ENCODE measurements around the gene RBM3. TPM values are rescaled to one million over a fixed set of nuclear protein-coding genes. Genes with fewer than 3 reads are reported as not detected.

RBM3 gene
- total and polyA plus RNA-seq, 2 of the 8 experiments (the other 6 are each of a cell fraction or from before 2014, with no cell fraction given), result 99.6 to 164 TPM

- Histone ChIP-seq H2BK5ac (ENCODE audit: low read depth, low read length) (no peak overlapping the region), H3K9me3 (ENCODE audit: insufficient read depth in 2 of 2, low read depth in 1 of 2, low read length in 1 of 2) (no peaks in the 10 kb centered on the region), H4K8ac (ENCODE audit: extremely low read depth, insufficient read depth, low read length) (no peak overlapping the region), H3K4me1 (replicated peaks in 1 of 4; ENCODE audit: control insufficient read depth in 3 of 4, insufficient read depth in 4 of 4, low read length in 3 of 4) (no peaks in the 10 kb centered on the region), H2AFZ (ENCODE audit: low read length) (no peak overlapping the region), H2BK120ac (replicated peaks; ENCODE audit: low read depth, low read length) (no peak overlapping the region), H3K27ac (ENCODE audit: low read depth, low read length) (no peak overlapping the region), H2BK20ac (ENCODE audit: low read length) (no peak overlapping the region), H3K4me2 (ENCODE audit: insufficient read depth in 1 of 2, low read depth in 2 of 2, low read length in 2 of 2) (no peak overlapping the region), H3K36me3 (ENCODE audit: control insufficient read depth in 2 of 4, insufficient read depth in 4 of 4, low read length in 3 of 4) (no peaks in the 10 kb centered on the region; a peak in 1 of 8 replicates), H3K4me3 (ENCODE audit: extremely low read depth in 1 of 4, insufficient read depth in 2 of 4, low read depth in 3 of 4, low read length in 4 of 4) (no peak overlapping the region), H3K14ac (ENCODE audit: insufficient read length) (no peak overlapping the region), H4K91ac (replicated peaks; ENCODE audit: insufficient read length, low read length) (no peak overlapping the region), H2BK15ac (ENCODE audit: low read length) (no peak overlapping the region), H4K20me1 (replicated peaks in 1 of 2; ENCODE audit: control insufficient read depth in 1 of 2, insufficient read depth in 2 of 2, low read length in 2 of 2) (no peaks in the 10 kb centered on the region), H3K9ac (replicated peaks in 1 of 4; ENCODE audit: extremely low read depth in 1 of 4, low read depth in 3 of 4, low read length in 3 of 4) (no peak overlapping the region), H3K79me1 (ENCODE audit: low read depth, low read length) (no peaks in the 10 kb centered on the region), H3K23ac (ENCODE audit: insufficient read length) (no peak overlapping the region), H3K56ac (replicated peaks; ENCODE audit: insufficient read length, low read depth, low read length) (no peak overlapping the region), H2BK12ac (ENCODE audit: low read depth, low read length) (no peak overlapping the region), H3K4ac (replicated peaks; ENCODE audit: insufficient read length, low read depth, low read length) (no peak overlapping the region), H3K27me3 (replicated peaks in 1 of 4; ENCODE audit: control insufficient read depth in 3 of 4, extremely low read depth in 1 of 4, insufficient read depth in 3 of 4, low read length in 3 of 4) (no peaks in the 10 kb centered on the region), H3K18ac (ENCODE audit: extremely low read depth, low read length) (no peak overlapping the region), H3K79me2 (ENCODE audit: control insufficient read depth in 1 of 2, insufficient read depth in 2 of 2, low read length in 2 of 2) (no peaks in the 10 kb centered on the region), H4K5ac (ENCODE audit: insufficient read length, low read depth, low read length) (no peak overlapping the region), H3K23me2 (ENCODE audit: low read depth, low read length) (no peaks in the 10 kb centered on the region; the same call in 1 of the 2 replicates), H2AK5ac (ENCODE audit: low read depth, low read length) (no peak overlapping the region)
- ChIA-PET POLR2A (ENCODE audit: partially characterized antibody) (interaction anchor here (0.9 to 6.7 kb wide), 3 partner anchors 10 to 16 kb away, joined by 3 to 27 read pairs (median 13); partner anchors contain the start of gene RBM3), CTCF (ENCODE audit: partially characterized antibody) (interaction anchor here (1.4 kb wide), 1 partner anchor 15 kb away, joined by 3 read pairs; no protein-coding TSS in a partner anchor)
- DNase-seq (ENCODE audit: low read depth in 1 of 2, low spot score in 2 of 2) (no peak), FAIRE-seq (no peak)
- WGBS, 2 experiments (ENCODE audit: extremely low coverage in 1 of 2, insufficient coverage in 1 of 2, insufficient read length in 1 of 2, insufficient replicate concordance in 2 of 2, low coverage in 1 of 2, low lambda C conversion rate in 2 of 2, missing lambda C conversion rate in 1 of 2), result 89% methylated on average over 9 of the region's 9 CpGs; no CpG with 5 or more reads in 1 of the 2 experiments
- TF ChIP-seq CEBPB (IDR thresholded peaks at IDR 0.05; ENCODE audit: low read depth, low read length) (no peak), SAP30 (IDR thresholded peaks at IDR 0.05; ENCODE audit: insufficient read depth, insufficient replicate concordance, low read length) (no peak), JUN (IDR thresholded peaks at IDR 0.05; ENCODE audit: low read depth, low read length) (no peak), NRF1 (IDR thresholded peaks at IDR 0.05; ENCODE audit: low read depth, low read length) (no peak), BACH1 (IDR thresholded peaks at IDR 0.05; ENCODE audit: low read length) (no peak), E2F6 (IDR thresholded peaks at IDR 0.05) (no peak), SP4 (IDR thresholded peaks at IDR 0.05; ENCODE audit: low read length) (no peak), TAF7 (optimal IDR thresholded peaks at IDR 0.05; ENCODE audit: borderline replicate concordance, low read depth, low read length) (no peak), TAF1 (IDR thresholded peaks at IDR 0.05; ENCODE audit: low read depth, low read length) (no peak), MAFK (IDR thresholded peaks at IDR 0.05; ENCODE audit: low read depth, low read length) (no peak), RFX5 (IDR thresholded peaks at IDR 0.05; ENCODE audit: borderline replicate concordance, low read depth, low read length) (no peak), MAX (IDR thresholded peaks at IDR 0.05) (no peak)
Measured at GRCh38 chrX:48591255-48591791, 17.0 kb downstream of the RBM3 start.
